GM18907 (cell line): ENCODE data around the gene SPEF2.

Experiments
- ATAC-seq: cut with Tn5 transposase; IDR thresholded peaks from one replicate; pipeline ENCODE4 v1.9.1; 2021; ENCODE audit warnings: mild to moderate bottlenecking, moderate library complexity; ENCODE audit not compliant: unreplicated experiment

SPEF2 gene, protein sequence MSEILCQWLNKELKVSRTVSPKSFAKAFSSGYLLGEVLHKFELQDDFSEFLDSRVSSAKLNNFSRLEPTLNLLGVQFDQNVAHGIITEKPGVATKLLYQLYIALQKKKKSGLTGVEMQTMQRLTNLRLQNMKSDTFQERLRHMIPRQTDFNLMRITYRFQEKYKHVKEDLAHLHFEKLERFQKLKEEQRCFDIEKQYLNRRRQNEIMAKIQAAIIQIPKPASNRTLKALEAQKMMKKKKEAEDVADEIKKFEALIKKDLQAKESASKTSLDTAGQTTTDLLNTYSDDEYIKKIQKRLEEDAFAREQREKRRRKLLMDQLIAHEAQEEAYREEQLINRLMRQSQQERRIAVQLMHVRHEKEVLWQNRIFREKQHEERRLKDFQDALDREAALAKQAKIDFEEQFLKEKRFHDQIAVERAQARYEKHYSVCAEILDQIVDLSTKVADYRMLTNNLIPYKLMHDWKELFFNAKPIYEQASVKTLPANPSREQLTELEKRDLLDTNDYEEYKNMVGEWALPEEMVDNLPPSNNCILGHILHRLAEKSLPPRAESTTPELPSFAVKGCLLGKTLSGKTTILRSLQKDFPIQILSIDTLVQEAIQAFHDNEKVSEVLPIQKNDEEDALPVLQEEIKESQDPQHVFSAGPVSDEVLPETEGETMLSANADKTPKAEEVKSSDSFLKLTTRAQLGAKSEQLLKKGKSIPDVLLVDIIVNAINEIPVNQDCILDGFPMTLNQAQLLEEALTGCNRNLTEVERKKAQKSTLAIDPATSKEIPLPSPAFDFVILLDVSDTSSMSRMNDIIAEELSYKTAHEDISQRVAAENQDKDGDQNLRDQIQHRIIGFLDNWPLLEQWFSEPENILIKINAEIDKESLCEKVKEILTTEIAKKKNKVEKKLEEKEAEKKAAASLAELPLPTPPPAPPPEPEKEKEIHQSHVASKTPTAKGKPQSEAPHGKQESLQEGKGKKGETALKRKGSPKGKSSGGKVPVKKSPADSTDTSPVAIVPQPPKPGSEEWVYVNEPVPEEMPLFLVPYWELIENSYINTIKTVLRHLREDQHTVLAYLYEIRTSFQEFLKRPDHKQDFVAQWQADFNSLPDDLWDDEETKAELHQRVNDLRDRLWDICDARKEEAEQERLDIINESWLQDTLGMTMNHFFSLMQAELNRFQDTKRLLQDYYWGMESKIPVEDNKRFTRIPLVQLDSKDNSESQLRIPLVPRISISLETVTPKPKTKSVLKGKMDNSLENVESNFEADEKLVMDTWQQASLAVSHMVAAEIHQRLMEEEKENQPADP (N-terminal part only)

DNA sequence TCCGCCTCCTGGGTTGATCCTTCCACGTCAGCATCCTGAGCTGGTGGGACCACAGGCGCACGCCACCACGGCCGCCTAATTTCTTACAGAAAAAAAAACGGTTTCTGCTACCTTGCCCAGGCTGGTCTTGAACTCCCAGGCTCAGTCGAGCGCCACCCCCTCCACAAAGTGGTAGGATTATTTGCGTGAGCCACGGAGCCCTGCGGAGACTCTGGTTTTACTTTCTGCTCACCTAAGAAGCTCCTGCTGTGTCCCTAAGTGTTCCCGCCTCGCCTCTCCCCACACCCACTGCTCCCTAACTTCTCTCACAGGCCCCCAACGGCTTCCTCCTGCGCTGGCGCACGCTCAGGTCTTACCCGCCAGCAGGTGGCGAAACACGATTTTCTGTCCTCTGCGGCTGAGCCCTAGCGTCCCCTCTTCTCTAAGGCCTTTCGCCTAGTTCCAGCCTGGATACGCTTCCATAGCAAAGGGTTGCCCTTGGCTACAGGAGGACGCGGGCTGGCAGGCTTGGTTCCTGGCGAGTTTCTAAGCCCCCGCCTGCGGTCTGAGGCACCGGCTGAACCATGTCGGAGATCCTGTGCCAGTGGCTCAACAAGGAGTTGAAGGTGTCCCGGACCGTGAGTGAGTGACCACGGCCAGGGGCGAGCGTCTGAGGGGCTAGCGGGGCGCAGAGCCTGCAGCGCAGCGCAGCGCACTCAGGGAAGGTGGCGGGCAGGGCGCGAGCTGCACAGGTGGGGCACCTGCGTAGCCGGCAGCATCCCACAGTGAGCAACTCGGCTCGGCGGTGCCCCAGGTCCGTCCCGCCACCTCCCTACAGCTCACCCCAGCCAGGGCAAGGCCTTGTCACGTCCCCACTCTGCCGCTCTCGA is at the start of gene SPEF2:
TSS of gene SPEF2 (plus strand) at position 429 of the 869 bp plus-strand sequence. CDS start at position 564, 135 bp downstream.
- ATAC-seq: peak; percentile 96

GRCh38 chr5:35575578-35575977 is 42.1 kb upstream of the SPEF2 start:
- no peak for ATAC-seq

GRCh38 chr5:35587419-35587818 is 30.2 kb upstream of the SPEF2 start:
- no peak for ATAC-seq

GRCh38 chr5:35593338-35593737 is 24.3 kb upstream of the SPEF2 start:
- ATAC-seq: no peak

DNA sequence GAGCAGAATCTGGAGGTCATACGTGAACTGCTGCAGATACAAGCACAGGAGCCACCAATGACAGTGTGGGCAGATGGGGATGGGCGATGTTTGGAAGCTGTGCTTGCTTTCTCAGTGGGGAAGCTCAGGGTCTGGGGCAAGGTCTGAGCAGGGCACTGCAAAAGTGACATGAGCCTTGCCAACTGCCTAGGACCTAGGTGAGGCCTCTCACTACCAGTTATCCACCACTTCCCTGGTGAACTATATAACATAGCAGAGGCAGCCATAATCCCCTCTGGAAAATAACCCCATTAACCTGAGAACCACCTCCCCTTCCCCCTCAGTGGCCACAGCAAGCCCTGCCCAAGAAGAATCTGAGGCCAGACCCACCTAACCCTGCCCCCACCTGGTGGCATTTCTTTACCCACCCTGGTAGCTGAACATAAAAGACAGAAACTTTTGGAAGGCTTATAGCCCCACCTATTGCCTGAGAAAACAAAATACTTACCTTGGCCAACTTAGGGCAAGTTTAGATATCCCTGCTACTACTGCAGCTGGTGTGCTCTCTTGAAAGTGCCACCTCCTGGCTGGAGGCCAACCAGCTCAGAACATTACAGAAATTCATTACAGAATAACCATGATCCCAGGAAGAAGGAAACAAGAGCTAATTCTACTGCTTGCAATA is 18.8 kb upstream of the SPEF2 start:
- no peak for ATAC-seq

- no peak for ATAC-seq
These were observed 17.1 kb upstream of the SPEF2 start for GRCh38 chr5:35600591-35600990.

GRCh38 chr5:35608881-35609779 is 8.5 kb upstream of the SPEF2 start:
- ATAC-seq: no peak

DNA sequence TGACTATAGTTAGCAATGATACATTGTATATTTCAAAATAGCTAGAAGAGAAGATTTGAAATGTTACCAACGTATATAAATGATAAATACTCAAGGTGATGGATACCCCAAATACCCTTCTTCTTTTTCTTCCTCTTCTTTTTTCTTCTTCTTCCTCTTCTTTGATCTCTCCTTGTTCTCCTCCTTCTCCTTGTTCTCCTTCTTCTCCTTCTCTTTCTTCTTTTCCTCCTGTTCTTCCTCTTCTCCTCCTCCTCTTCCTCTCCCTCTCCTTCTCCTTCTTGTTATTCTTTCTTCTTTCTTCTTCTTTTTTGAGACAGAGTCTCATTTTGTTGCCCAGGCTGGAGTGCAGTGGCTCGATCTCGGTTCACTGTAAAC is 616 bp upstream of the SPEF2 start:
- ATAC-seq: no peak

DNA sequence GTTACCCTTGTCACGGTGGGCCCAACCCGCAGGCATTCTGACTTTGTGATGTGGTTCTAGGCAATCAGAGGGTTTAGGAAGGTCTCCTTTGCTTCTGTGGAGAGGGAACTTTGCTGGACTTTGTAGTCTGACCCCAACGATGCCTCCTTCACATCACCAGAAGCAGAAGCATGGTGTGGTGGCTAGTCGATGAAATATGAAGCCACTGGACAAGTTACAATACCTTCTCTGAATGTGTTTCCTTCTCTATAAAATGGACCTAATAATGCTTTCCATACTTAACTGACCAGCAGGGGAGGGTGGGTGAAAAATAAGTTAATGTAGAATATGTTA is 607 bp downstream of the SPEF2 start:
- no peak for ATAC-seq

GRCh38 chr5:35618781-35619180 is 1.1 kb downstream of the SPEF2 start:
- no peak for ATAC-seq

GRCh38 chr5:35622974-35623373 is 5.3 kb downstream of the SPEF2 start:
- no peak for ATAC-seq

DNA sequence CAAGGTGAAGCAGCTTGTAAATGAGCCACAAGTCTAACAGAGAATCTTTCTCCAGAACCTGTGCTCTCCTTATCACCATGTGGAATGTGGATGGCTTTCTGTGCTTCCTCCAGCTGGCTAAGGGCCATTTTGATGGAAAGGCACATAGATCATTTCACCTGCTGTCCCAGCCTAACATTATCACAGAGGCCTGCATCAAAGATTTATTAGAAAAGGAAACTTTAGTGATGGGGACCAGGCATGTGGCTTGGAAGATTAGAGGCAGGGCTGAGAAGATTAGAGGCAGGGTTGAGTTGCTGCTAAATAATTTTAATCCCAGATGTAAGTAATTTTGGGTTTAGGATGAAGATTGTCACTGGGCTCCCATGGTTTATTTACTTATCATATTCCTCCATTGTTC is 6.3 kb downstream of the SPEF2 start:
- no peak for ATAC-seq

GRCh38 chr5:35626108-35626507 is 8.4 kb downstream of the SPEF2 start:
- ATAC-seq: no peak

DNA sequence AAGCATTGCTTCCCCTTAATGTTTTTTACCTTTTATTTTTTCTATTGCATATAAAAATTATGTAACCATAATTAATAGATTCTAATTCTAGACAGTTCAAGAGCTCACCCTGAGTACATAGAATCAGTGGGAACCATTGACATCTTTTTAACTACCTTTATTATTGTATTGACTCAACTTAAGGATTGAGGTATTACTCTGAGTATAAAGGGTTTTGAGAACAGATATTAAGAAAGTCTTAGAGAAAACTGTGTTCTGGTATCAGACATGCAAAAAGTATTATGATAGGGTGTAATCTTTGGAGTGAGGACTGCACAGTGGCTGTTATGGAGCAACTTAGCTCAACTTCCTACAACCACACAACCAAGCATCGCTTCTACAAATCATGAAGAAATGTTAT is 8.9 kb downstream of the SPEF2 start:
- no peak for ATAC-seq

- no peak for ATAC-seq
These were observed 16.7 kb downstream of the SPEF2 start for GRCh38 chr5:35634326-35634725.

DNA sequence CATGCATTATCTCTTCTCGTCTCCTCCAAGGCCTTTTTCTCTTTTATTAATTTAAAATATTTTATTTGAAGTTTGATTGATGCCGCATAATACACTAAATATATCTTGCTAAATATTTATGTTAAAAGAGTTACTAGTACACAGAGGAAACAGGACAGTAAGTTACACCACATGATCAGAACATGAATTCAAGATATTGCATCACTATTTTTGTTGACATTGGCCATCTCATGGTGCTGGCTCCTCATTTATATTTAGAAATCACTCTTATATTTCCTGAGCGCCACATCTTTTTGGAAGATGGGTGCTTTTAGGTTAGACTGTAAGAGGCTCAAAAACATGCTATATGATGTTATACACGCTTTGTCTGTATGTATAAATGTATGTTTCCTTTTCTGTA is 23.0 kb downstream of the SPEF2 start:
- ATAC-seq: no peak

GRCh38 chr5:35644543-35644942 is 26.9 kb downstream of the SPEF2 start:
- no peak for ATAC-seq

DNA sequence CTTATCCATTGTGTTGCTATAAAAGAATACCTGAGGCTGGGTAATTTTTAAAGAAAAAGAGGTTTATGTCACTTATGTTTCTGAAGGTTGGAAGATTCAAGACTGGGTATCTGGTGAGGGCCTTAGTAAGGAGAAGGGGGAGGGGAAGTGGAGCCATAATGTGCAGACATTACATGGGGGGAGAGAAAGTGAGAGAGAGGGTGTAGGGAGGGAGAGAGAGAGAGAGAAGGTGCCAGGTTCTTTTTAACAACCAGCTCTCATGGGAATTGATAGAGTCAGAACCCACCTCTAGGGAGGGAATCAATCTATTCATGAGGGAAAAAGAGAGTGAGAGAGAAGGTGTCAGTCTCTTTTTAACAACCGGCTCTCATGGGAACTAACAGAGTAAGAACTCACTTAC is 29.5 kb downstream of the SPEF2 start:
- no peak for ATAC-seq

DNA sequence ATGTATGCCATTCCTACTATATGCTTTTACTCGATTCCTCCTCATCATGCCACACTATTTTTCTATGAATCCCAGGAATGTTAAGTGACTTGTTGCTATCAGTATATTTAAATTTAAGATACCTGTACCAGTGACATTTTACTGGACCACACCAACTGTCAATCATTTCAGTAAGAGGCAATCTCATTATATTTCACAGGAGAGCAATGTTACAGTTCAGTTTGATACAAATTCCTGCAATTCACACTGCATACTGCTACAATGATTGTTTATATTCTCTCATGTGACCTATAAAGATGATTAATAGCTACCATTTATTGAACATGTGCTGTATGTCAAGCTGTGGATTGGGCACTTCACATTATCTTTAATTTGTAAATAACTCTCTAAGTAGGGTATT is 30.0 kb downstream of the SPEF2 start:
- no peak for ATAC-seq
